Brain pericyte (primary cell): ENCODE results near the gene MBL2.

Experiments used
- DNase-seq: peaks from one replicate; pipeline ENCODE4 v3.0.0-alpha.2; 2012; ENCODE audit warnings: low read depth, low spot score

The MBL2 gene

GRCh38 chr10:52772623-52773022, at the start of gene MBL2:
MBL2 (minus strand) TSS chr10:52772784; CDS start chr10:52771635, 1,149 bp downstream.
- DNase-seq = no peak

GRCh38 chr10:52820309-52820708, 47.7 kb upstream of the MBL2 start:
- no peak for DNase-seq

GRCh38 chr10:52818019-52818418, 45.4 kb upstream of the MBL2 start:
- peak; percentile 6 for DNase-seq

DNA sequence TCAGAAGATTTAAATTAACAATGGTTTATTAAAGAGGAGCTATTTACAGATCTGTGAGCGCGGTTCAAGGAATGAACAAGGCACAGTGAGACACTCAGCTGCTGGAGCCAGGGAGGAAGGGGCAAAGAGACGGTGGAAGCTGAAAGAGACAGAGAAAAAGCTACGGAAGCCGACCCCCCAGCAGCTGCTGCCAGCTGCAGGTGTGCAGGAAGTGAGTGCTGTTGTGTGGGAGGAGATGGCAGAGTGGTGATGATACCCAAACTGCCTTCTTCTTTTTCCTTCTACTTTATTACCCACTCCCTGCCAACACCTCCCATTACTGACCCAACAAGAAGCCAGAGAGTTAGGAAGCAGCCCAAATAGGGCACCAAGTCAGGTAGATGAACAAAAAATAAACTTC, 41.9 kb upstream of the MBL2 start:
- DNase-seq = no peak

GRCh38 chr10:52811776-52812175, 39.2 kb upstream of the MBL2 start:
- DNase-seq = no peak

GRCh38 chr10:52810761-52811160, 38.2 kb upstream of the MBL2 start:
- DNase-seq = no peak

GRCh38 chr10:52807803-52808202, 35.2 kb upstream of the MBL2 start:
- DNase-seq = no peak

DNA sequence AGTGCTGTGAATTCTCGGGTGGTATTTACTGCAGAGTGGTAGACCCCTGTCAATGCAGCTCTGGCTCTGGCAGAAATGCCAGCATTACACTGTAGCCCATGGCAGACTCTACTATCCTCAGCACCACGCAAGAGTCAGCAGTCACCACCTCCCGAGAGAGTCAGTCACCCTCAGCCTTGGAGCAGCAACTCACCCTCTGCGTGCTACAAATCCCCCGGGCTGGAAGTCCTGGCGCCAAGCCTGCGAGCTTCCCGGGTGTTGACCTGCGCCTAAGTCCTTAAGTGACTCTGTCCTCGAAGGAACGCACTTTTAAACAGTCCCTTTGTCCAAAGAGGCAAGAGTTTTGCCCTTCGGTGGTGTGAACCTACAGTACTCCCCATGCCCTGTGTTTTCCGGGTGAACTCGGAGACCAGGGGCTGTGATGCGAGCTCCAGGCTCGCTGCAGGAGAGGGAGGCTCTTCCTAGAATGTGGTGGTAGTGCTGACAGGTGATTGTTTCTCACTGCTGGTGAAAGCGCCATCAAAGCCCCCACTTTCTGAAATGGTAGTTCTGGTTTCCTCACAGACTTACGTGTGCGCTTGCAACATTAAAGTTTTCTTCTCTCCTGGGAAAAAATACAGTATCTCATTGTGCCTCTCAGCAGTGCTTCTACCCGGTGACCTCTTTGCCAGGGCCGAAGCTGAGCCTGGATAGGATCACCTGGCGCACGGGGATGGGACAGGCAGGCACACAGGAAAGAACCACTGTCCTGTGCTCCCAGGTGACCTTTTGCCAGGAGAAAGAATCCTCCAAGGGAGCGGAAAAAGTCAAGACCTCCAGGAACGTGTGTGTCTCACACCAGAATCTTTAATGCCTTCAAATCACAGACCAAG, 33.1 kb upstream of the MBL2 start:
- no peak for DNase-seq

DNA sequence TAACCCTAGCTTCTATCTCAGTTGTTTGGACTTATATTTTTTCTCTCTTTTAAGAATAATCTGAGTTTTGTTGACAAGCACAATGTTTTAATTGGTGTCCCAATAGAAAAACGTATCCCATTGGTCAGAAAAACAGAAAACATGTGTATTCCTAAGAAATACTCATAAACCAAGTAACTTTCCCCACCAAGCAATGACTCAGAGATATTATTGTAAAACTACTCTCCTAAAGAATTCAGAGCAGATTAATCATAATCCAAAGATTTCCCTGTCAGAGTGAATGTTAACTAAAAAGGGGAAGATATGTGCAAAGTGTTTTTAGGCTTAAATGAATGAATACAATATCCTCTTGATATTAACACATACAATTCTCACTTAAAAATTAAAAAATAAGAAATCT, 29.4 kb upstream of the MBL2 start:
- DNase-seq = no peak

- DNase-seq = no peak
Observed at GRCh38 chr10:52786098-52786497, 13.5 kb upstream of the MBL2 start.

DNA sequence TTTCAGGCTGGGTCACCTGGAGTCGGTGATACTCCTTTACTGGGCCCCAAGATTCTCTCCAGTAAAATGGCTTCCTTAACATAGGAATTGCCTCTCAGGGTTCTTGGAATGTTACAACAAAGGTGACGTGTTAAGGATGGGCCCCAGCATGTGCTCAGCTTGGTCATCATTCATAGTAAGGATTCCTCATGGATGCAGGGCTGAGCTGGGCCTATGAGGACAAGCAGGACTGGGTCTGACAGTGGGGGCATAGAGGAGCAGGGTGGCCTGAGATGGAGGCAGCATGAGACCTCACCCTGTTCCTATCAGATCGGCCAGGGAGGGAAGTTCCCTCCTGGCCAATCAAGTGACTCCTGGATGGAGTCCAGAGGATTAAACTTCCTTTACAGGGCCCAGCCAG, 12.8 kb upstream of the MBL2 start:
- DNase-seq = no peak

- DNase-seq = no peak
Observed at GRCh38 chr10:52783726-52784125, 11.1 kb upstream of the MBL2 start.

- DNase-seq = no peak
Observed at GRCh38 chr10:52782554-52782953, 10.0 kb upstream of the MBL2 start.

DNA sequence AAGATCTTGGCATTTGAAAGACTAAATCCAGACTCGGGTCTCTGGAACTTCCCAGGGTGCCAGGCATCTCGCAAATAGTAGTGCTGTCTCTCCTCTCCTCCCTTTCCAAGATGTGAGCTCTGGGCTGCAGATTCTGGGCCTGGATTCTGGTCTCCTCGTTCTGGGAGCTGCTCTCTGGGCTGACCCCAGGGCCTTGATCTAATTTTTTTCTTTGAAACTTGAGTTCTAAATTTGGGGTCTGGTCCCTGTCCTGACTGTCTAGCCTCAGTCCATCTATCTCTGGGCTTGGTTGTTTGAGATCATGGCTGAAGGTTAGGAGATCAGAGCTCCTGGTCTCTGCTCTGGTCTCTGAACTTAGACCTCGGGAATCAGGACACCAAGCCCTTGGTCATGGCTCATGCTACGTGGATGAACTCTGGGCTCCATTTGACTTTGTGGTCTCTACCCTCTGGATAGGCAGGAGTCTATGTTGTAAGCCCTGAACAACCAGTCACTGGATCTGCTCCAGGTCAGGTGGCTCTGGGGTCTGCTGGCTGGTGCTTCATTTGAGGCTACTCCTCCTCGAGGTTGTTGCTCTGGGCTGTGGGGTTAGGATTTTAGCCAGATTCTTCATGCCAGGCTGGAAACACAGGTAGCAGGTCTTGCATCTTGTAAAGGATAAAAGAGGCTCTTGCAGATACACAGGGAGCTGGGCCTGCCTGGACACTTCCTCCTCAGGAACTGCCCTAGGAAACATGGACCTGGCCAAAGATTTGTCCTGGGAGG, 8.0 kb upstream of the MBL2 start:
- DNase-seq = no peak

GRCh38 chr10:52779541-52780390, 7.2 kb upstream of the MBL2 start:
- peak; percentile 36 for DNase-seq

GRCh38 chr10:52778511-52779392, 6.2 kb upstream of the MBL2 start:
- DNase-seq = no peak

GRCh38 chr10:52777414-52777813, 4.8 kb upstream of the MBL2 start:
- DNase-seq = no peak

DNA sequence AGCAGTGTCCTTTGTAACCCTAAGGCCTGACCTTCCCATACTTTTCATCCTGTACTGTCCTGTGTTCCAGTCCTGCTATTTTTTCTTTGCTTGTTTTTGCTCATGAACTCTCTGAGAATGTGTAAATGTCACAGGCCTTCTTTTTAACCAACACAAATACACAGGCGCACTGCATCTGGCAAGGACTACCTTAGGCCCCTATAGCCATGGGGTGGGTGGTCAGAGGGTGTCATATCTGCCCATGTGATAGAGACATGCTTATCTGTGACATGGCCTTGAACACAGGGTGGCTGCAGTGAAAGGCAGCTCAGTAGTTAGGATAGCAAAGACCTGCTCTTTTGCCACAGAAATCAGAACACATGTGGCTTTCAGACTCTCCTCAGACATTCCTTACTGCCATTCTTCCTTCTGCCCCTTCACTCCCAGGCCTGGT, 3.9 kb upstream of the MBL2 start:
- DNase-seq = no peak

GRCh38 chr10:52775132-52775647, 2.6 kb upstream of the MBL2 start:
- DNase-seq = no peak

- DNase-seq = no peak
Observed at GRCh38 chr10:52774600-52775106, 2.1 kb upstream of the MBL2 start.
